Kidney capillary endothelial cell (primary cell): ENCODE results near the gene ANAPC16.
"Not testable (repeated sequence)": the region's sequence is repeated elsewhere in the genome, so short reads cannot be mapped to it uniquely, and the experiment has no call there.

ENCODE experiments used
- DNase-seq: peaks from one replicate; pipeline ENCODE4 v3.0.0-alpha.2; 2018; ENCODE audit warnings: low spot score

The ANAPC16 gene

DNA sequence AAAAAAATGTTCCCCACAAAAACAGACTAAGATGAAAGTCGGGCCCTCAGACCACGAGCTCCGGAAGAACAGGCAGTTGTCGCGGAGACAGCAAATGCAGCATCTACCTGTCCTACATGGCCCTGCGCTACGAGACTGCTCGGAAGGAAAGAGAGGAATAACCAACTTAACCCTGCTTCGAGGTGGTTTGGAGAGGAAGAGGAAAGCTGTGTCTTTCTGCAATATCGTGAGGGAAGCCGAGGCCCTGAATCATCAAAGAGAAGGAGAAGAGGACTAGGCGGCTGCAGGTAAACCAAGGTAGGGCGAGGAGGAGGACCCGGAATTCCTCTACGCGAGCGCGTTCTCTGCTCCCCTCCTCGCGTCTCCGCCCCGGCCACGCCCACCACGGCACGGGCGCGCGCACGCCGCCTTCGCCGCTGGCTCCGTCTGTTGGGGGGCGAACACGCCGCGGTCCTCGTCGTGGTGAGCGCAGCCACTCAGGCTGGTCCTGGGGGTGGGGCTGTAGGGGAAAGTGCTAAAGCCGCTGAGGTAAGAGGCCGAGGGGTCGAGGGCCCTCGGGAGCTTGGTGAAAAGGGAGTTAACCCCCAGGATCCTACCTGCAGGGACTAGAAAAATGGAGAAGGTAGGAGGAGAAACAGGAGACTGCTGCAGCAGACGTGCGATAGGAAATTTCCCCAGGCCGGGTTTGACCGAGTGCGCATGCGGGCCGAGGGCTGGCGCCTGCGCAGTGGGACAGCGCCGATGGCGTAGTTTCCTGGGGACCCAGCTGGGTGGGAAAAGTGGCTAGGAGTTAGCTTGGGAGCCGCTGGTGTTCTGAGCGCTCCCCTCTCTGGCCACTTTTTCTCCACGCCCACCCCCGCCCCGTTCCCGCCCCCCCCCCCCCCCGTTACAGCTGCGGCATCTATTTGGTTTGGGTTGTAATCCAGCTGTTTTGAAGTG lies at the start of gene ANAPC16, which contains the start of gene ASCC1:
Gene ANAPC16 (plus strand): TSS at position 402 of the 939 bp plus-strand sequence. CDS start 7,903 bp downstream, outside the sequence.
Gene ASCC1 (minus strand): TSS at position 666 of the 939 bp plus-strand sequence. CDS start 2,978 bp downstream, outside the sequence.
- DNase-seq = peak; percentile 87

DNA sequence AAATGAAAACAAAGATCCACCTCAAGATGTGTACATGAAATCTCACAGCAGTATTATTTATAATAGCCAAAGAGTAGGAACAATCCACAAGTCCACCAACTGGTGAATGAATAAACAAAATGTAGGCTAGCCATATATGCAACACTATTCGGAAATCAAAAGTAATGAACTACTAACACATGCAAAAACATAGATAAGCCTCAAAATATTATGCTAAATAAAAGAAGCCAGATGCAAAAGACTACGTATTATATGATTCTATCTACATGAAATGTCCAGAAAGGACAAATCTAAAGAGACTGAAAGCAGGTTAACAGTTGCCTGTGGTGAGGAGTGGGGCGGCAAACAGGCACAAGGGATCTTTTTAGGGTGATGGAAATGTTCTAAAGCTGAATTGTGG lies 48.7 kb upstream of the ANAPC16 start:
- DNase-seq = no peak

DNA sequence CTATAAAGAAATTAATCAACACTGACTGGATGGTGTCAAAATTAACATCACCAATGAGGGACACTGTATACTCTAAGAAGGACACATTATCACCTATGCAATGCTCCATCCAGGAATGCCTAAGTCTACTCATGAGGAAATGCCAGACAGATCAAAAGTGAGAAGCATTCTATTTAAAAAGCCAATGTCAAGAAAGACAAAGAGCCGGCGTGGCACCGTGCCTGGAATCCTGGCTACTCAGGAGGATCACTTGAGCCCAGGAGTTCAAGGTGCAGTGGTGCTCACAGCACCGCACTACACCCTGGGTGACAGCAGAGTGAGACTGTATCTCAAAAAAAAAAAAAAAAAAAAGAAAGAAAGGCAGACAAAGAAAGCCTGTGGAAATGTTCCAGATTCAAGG lies 45.5 kb upstream of the ANAPC16 start:
- no peak for DNase-seq

DNA sequence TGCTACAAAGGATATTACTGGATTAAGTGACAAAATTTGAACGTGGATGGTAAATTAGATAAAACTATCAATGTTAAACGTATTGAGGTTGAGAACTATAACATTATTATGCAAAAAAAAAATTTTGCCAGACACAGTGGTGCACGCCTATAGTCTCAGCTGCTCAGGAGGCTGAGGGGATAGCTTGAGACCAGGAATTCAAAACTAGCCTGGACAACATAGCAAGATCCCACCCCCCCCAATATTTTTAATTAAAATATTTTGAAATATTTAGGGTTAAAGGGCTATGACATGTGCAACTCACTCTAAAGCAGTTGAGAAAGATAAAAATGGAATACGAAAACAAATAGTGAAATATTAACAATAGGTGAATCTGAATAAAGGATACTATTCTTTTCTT lies 45.1 kb upstream of the ANAPC16 start:
- DNase-seq = no peak

DNA sequence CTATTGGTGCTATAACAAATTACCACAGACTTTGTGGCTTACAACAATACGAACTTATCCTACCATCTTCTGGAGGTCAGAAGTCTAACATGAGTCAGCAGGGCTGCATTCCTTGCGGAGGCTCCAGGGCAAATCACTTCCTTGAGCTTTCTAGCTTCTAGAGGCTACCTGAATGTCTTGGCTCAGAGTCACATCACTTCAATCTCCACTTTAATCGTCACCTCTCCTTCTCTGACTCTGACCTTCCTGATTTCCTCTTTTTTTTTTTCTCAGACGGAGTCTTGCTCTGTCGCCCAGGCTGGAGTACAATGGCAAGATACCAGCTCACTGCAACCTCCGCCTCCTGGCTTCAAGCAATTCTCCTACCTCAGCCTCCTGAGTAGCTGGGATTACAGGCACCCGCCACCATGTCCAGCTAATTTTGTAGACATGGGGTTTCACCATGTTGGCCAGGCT lies 44.6 kb upstream of the ANAPC16 start:
- DNase-seq = peak; percentile 95

DNA sequence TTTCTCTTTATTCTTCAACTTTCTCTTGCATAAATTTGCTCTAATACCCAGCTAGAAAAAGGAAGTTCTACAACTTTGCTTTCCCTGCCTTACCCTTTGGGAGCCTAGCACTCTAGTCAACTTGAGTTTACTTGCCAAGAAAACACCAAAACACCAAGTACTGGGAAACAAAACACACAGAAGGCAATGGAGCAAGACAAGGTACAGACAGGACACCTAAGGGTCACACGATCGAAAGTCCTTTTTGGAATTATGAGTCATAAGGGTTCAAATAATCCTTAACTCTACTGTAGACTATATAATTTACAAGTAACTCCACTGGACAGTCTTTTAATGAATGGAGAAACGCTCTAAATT lies 42.6 kb upstream of the ANAPC16 start:
- no peak for DNase-seq

DNA sequence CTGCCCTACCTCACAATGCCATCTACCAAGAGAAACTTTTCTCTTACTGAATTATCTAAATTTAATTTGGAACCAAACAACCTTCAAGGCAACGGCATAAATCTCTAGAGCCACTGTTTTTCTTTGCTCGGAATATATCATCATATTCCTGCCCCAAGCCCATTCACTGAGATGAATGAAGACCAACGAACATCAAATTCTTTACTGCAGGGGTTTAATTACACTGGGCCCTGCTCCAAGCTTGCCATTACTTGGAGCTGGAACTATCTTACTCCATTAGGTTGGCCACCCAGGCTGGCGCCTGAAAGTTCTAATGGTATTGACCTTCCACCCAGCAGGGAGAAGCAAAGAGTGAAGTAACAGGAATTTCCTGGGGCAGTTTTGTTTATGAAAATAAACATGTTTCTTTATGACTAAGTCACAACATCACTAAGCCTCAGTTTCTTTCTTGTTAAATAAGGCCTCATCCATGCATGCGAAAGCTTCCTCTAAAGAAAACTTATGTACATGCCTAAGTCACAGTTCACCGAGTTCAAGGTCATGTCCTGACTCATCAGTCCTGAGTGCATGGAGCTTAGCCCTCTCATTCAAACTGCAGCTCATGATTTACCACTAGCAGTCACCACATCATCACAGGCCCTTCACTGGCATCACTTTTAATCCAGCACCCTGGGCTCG lies 42.1 kb upstream of the ANAPC16 start:
- DNase-seq = no peak

DNA sequence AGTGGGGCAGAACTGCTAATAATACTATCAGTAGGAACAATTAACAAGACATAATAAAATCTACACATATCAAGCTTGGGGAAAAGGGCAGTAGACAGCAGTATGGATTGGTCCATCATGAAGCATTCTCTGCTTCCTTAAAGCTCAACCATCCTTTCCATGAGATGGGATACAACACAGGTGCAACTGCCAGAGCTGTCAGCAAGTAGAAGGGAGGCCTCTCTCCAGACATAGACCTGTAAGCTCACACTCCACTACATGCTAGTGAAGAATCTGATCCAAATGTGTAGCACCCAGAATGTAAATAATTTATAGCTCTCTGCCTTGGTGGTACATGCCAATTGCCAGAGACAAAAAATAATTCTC lies 41.5 kb upstream of the ANAPC16 start:
- DNase-seq = no peak

DNA sequence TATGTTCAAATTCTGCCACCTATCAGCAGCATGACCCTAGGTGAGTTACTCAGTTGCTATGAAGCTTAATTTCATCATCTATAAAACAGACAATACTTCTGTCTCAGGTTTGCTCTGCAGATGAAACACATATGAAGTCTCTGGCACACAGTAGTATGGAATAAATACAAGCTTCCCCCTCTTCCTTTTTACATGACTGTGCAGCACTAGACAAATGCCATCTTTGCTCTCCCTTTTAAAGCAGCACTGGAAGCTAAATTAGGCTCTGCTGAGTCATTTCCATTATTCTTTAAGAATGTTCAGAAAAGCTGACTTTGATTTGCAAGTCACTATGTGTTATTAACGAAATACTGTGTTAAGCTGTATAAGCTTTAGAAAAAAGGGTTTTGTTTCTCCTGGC lies 40.7 kb upstream of the ANAPC16 start:
- peak; percentile 79 for DNase-seq

DNA sequence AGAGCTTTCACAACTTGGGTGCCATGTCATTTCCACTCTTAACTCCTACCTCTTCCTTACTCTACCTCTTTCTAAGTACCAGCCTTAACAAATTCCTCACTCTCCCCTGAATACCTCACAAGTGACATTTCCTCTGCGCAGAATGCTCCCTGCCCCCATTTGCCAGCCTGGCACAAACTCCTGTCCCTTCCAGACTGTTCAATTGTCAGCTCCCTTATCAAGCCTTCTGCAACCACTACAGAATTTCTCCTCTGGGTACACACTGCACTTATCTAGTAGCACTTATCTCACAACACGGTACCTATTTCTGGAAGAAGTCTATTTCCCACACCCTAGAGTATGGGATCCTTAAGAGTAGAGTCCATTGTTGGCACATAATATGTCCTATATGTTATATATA lies 39.1 kb upstream of the ANAPC16 start:
- DNase-seq = no peak

DNA sequence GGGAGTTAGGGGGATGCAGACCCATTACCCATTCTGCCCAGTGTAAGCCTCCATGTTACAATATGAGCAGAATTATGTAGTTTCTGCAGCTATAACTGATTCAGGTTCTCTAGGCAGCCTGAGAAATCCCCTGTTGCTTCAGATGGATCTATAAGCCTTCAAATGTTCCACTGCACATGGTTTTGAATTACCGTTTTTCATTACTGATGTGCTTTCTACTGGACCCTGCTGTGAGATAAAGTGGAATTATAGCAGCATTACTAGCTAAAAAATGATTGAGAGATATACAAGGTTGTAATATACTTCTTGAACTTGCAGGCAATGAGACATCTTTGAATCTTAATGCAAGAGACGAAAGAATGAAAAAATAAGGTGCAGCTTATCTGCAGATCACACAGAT lies 38.4 kb upstream of the ANAPC16 start:
- DNase-seq = no peak

DNA sequence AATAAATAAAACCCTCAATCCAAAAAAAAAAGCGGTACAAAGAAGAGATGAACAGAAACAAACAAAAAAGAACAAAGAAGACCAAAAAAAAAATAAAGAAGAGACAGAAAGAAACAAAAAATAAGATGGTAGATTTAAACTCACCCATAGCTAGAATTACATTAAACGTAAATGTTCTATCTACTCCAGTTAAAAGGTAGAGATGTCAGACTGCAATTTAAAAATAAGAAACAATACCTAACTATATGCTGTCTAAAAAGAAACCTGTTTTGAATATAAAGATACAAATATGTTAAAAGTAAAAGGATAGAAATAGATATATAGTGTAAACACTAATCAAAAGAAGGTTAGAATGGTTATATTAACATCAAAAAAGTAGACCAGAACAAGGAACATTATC lies 31.7 kb upstream of the ANAPC16 start:
- DNase-seq = no peak

DNA sequence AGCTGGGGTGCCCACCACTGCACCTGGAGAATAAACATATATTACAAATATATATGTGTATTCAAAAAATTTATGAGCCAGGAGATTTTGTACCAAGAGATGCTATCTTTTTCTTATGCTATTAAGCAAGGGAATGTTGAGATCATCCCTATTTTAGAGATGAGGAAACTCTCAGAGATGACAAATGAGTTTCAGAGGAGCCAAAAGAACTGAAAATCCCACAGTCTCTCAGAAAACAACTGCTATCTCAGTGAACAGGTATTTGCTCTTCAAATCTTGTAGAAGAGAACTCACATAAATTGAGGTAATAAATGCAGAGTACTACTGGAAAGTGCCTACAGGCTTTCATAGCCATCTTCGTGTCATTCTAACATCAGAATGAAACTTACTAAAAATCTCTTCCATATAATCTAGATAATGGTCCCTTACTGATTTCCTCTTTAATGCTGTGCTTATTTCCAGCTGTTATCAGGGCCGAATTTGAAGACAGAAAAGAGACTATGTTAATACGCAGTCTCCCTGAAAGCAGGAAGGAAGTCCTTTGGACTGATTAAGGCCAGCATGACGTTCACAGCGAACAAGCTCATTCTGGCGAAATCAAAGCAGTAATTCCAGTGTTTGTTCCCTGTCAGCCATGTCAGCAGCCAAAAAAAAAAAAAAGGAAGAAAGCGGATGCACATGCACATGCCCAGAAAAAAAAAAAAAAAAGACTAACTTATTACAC lies 29.4 kb upstream of the ANAPC16 start:
- peak; percentile 69 for DNase-seq

DNA sequence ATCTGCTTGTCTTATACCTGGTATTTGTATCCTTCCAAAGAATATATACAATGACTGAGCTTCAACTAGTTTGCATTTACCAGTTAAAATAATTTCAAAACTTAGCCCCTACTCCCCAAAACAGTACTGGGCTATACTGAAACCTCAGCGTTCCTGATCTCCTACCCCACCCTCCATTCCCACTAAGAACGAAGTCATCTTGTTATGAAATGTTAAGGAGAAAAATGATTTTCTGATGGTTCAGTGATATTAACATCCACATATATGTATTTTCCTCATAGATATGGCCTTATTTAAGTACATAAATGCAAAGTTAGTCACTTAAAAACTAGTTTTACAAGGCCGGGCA lies 28.9 kb upstream of the ANAPC16 start:
- DNase-seq = no peak

DNA sequence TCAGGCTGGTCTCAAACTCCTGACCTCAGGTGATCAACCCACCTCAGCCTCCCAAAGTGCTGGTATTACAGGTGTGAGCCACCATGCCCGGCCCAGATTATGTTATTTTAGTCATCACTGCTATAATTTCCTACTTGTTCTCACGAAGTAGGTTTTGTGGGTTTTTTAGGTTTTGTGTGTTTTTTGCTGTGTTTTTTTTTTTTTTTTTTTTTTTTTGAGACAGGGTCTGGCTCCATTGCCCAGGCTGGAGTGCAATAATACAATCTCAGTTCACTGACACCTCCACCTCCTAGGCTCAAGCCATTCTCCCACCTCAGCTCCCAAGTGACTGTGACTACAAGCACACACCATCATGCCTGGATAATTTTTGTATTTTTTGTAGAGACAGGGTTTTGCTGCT lies 20.9 kb upstream of the ANAPC16 start:
- no peak for DNase-seq

DNA sequence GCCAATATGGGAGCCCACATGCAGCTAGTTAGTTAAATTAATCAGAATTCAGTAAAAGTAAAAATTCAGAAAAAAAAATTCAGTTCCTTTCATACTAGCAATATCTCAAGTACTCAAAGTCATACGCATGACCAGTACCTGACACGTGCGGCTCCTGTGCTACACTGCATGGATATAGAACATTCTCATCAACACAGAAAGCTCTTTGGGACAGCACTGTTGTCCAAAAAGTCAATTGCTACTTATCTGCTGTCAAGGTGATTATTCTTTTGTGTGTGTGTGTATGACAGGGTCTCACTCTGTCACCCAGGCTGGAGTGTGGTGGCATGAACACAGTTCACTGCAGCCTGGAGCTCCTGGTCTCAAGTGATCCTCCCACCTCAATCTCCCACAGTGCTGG lies 14.9 kb upstream of the ANAPC16 start:
- no peak for DNase-seq

DNA sequence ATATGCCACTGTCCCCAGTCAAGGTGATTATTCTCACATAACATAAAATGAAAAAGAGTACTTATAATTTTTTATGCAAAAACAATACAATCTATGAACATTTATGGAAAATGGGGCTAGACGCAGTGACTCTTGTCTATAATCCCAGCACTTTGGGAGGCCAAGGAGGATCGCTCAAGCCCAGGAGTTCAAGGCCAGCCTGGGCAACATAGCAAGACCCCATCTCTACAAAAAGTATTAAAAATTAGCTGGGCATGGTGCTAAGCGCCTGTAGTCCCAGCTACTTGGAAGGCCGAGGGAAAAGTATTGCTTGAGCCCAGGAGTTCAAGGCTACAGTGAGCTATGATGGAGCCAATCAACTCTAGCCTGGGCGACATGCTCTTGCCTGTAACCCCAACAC lies 14.5 kb upstream of the ANAPC16 start:
- DNase-seq = no peak

DNA sequence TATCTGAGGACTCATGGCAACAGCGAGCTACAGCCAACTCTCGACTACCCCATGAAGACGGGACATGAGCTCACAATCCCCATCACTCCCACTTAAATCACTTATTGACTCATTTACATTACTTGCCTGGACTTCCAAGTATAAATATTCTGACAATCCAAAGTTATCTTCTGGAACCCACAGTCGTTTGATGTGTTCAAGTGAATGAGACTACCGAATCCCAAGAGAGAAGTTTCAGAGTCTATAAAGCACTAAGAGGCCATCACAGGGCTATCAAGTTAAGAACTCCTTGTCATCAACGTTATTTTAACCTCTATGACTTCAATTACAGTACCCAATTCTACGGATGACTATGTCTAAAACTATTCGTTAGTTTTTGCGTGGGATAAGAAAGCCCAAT lies 11.5 kb upstream of the ANAPC16 start:
- DNase-seq = no peak

DNA sequence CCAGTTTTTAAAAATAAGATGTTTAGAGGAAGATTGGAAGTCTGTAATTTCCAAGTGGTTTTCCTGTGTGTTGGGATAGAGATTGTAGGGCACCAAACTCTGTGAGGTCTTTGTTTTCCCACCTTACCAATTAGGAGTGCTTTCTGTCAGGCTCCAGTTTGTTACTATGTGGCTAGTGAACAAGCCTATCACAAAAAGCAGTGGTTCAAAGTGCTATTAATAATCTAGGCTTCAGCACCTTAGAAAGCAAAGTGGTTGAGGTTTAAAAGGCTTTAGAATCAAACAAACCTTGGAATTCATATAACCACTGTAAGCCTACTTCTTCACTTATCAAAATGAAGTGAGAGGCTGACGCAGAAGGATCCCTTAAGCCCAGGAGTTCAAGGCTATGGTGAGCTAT lies 11.1 kb upstream of the ANAPC16 start:
- DNase-seq = no peak

DNA sequence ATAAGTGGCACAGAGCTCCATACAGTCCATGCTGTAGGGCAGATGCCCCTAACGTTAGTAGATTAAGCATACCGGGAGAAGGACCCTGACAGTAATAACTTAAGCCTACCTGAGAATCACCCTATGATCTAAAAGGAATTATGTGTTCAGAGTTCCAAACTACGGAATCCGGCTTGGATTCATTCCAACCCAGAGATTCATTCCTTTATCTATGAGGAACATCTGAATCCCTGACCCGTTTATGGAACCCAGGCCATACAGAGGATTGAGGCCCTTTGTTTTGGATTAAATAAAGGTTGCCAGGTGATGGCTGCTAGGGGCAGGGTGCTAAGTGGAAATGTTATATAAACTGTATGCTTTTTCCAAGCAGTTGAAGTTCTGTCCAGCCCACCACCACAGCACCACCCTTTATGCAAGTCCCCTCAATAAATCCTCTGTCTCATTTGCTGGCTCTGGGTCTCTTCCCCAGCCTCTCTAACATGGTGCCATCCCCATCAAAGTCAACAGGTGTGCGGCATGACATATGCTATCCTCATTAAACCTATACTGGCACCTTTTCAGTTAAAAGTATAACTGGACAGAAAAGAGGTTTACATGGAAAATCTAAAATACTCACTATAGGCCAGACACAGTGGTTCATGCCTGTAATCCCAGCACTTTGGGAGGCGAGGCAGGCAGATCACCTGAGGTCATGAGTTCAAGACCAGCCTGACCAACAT lies 9.1 kb upstream of the ANAPC16 start:
- DNase-seq = no peak

DNA sequence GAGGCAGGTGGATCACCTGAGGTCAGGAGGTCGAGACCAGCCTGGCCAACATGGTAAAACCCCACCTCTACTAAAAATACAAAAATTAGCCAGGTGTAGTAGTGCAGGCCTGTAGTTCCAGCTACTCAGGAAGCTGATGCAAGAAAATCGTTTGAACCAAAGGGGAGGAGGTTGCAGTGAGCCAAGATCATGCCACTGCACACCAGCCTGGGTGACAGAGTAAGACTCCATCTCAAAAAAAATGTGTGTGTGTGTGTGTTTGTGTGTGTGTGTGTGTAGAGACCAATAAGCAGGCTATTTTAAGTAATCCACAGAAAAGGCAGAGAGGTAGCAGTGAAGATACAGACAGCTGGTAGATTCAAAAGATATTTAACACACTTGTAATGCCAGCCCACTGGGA lies 7.3 kb upstream of the ANAPC16 start:
- not testable (repeated sequence) for DNase-seq

DNA sequence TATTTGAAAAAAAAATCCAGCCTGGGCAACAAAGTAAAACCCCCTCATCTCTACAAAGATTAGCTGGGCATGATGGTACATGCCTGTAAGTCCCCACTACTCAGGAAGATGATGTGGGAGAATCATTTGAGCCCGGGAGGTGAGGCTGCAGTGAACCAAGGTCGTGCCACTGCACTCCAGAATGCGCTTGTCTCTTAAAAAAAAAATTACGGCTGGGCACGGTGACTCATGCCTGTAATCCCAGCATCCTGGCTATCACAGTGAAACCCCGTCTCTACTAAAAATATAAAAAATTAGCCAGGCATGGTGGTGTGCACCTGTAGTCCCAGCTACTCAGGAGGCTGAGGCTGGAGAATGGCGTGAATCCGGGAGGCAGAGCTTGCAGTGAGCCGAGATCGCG lies 4.4 kb upstream of the ANAPC16 start:
- DNase-seq = not testable (repeated sequence)
